ENCODE results near the gene HYAL2.

HYAL2 gene, protein sequence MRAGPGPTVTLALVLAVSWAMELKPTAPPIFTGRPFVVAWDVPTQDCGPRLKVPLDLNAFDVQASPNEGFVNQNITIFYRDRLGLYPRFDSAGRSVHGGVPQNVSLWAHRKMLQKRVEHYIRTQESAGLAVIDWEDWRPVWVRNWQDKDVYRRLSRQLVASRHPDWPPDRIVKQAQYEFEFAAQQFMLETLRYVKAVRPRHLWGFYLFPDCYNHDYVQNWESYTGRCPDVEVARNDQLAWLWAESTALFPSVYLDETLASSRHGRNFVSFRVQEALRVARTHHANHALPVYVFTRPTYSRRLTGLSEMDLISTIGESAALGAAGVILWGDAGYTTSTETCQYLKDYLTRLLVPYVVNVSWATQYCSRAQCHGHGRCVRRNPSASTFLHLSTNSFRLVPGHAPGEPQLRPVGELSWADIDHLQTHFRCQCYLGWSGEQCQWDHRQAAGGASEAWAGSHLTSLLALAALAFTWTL

DNA sequence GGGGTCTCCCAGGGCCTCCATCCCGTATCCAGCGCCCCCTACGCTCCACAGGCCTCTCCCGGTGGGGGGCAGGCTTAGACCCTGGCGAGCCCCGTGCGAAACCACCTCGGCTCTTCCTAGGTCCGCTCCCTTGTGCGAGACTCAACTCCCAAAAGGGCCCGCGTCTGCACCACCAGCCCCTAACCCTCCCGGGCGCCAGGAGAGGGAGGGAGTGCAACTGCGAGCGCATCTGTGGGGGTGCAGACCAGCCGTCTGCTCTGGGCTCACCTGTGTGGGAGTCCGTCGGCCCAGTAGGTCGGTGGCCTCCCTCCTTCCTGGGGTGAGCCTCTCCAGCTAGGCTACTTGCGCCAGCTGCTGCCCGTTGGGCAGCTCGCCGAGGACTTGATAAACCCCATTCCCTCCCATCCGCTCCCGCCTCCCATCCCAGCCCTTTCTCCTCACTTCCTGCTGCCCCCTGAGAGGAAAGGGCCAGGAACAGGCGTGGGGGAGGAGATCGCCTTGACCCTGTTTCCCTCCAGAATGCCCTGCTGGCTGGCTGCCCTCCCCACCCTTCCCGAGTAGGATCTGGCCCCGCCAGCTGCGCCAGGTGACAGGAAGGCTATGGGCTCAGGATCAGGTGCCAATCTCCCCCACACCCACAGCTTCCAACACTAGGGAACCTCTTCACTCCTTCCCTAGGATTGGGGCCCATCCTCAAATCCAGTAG is at the start of gene HYAL2:
Gene HYAL2, minus strand, starts transcription at position 360 of the 706 bp plus-strand sequence. CDS start 2,256 bp downstream, outside the sequence.
- no peak for DNase-seq (ENCODE audit: low read depth in 2 of 2)

DNA sequence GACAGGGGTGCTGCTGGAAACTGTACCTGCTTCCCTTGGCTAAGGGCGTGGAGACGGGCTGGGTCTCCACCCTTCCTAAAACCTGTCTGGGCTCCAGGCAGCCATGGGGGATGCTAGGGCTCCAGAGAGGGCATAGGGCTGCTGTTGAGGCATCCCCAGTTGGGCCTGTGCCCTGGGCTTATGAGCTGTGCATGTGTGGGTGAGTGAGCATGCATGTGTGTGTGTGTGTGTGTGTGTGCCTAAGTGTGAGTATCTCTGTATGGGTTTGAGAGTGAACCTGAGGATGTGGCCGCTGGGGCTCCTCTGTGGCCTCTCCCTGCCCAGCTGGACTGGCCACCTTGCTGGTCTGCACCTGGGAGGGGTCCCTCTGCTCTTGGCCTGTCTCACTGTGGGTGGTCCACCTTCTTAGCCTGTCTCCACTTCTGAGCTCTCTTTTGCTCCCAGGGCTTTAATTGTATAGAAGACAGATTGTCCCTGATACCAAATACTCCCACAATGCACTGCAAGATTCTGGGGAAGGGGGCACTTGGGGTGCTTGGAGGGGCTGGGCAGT is 48.7 kb upstream of the HYAL2 start:
- no peak for DNase-seq (ENCODE audit: low read depth in 2 of 2)

DNA sequence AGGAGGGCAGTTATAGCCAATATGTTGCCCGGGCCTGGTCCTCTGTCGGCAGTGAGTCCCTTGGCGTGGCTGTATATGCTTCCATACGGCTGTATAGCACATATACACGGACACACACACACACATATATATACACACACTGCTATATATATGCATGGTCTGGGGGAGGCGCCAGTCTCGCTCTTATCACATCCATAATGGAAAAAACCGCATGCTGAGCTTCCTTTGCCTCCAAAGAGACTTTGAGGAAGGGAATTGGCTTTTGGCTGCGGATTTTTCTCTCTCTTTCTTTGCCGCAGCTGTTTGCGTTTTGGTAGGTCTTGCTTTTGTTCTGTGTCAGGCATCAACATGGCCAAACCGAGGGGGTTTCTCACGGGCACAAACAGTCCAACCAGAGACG is 48.0 kb upstream of the HYAL2 start:
- no peak for DNase-seq (ENCODE audit: low read depth in 2 of 2)

DNA sequence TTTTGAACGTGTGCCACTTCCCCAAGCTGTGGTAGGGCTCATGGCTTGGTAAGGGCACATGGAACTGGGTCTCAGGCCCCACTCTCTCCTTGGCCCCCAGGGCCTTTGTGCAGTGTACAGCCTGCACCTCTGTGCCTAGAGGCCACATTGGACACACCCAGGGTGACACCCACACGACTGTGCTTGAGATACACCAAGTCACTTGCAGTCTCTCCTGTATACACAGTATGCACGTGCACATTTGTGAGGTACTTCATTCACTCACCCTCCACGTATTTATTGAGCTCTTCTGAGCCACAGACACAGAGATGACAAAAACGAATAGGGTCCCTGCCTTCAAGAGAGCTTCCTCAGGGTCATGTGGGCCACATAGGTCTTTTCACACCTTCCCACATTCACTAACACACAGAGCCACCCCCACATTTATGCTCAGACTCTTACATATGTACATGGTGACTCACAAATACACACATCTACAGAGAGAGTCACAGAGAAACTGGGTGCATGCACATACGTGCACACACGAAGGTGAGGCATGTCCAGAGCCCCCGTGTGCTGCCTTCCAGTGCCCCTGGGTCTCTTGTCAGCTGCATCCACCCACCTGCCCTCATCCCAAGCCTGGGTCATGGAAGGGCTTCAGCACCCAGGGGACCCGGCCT is 46.6 kb upstream of the HYAL2 start:
- DNase-seq (ENCODE audit: low read depth in 2 of 2) = no peak

DNA sequence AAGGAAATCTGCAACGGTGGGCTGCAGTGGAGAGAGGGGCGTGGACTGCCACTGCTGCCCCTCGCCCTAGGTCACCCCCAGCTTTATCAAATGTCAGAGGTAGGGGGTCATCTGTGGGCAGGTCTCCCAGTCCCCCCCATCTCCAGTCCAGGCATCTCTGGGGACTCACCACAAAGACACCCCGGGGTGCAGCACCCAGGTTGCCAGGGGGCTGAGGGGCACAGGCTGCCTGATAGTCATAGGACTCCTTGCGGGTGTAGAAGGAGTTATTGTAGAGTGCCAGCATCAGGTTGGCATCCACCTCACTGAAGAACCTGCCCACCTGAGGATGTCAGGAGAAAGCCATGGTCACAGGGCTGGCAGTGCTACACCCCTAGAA is 43.3 kb upstream of the HYAL2 start:
- DNase-seq (ENCODE audit: low read depth in 2 of 2) = no peak

DNA sequence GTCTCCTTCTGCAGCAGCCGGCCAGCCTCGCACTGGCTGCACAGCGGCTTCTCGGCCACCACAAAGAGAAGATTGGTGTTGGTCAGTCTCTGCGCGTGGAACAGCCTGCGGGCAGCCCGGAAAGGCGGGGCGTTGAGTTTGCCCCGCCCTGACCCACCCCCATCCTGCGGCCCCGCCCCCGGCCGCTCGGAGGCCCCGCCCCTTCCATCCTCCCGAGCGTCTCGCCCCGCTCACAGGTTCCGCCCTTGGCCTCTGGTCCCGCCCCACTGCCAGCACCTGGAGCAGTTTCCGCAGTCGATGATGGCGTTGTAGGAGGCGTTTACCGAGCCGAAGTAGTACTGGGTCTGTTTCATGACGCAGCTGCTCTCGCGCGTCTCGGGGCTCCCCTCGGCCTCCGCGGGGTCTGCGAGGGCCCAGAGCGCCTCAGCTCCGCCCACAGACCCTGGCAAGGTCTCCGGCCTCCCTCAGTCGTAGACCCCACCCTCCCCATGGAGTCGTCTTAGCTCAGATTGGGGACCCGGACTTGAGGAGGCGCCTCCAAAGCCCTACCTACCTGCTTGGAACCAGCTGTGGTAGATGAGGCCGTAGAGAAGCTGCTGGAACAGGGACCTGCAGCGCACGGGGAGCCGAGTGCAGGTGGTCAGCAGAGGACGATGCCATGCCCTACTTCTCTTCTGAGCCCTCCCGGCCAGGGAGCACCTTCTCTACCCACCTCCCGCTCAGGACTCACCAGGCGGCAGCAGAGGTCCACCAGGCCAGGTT is 42.7 kb upstream of the HYAL2 start:
- DNase-seq (ENCODE audit: low read depth in 2 of 2) = peak; percentile 82 to 89

DNA sequence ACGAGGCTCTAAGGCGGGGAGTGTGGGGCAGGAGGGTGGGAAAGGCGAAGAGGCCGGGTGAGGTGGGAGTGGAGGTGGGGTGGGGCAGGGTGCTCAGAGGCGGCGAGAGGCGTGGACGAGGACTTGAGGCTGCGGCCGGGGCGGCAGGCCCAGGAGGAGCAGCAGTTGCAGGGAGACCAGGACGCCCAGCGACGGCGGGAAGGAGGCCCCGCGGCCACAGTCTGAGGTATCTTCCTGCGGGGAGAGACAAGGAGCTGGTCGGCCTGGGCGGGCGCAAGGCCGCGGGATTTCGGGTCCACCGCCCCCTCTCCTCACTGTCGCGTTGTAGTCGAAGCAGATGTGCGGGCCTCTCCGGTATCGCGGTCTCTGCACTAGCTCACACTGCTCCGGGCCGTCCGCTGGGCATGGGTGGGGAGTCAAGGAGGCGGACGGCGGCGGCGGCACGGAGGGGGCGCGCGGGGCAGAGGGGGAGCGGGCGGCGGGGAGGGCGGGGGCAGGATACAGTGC is 42.1 kb upstream of the HYAL2 start:
- DNase-seq (ENCODE audit: low read depth in 2 of 2) = no peak

DNA sequence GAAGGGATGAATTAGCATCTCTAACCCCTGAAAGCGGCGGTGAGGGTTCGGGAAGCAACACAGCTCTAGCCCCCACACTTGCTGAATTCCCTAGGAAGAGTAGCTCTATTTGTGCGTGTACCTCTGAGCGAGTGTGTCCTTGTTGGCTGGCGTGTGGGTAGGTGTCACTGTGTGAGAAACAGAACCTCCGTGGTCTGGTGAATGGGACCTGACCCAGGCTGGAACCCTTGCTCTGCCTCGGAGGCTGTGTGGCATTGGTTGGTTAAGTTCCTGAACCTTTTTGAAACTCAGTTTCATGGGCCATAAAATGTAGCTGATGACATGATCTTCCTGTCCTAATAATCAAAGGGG is 37.2 kb upstream of the HYAL2 start:
- no peak for DNase-seq (ENCODE audit: low read depth in 2 of 2)

DNA sequence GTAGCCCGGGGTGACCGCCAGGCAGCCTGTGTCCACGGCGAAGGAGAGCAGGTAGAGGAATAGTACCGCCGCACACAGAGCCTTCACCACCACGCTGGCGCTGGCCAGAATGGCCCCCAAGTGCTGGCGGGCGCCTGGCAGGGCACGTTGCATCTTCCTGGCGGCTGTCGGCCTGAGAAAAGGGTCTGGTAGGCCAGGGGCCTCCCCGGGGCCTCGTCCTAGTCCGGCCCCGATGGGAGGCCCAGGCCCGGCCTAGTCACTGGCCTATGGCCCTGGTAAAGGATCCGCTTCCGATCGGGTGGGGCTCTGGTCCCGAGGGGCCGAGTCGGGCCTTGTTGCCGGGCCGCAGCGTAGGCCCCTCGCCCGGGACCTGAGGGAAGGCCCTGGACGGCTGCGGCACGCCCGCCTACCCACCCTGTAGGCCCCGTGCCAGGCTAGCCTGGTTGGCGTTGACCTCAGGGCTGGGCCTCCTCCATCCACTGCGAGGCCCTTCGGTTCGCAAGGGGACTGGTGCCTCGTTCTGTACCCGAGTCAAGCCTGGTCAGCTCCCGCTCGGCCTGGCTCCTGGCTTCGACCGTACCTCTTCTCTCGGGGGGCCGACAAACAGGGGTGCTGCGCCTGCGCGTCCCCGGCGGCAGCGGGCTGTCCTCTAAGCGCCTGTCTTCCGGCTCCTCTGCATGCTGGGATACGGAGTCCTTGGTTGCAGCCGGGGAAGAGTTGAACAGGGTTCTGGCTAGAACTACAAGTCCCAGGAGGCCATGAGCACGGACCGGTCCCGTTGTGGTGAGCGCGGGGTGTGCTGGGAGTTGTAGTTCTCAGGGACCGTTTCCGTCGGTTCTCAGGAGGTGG is 36.6 kb upstream of the HYAL2 start, which contains the start of gene TMEM115:
Gene TMEM115, minus strand, starts transcription at position 611 of the 849 bp plus-strand sequence. Its CDS starts 458 bp downstream, at position 153.
- peak; percentile 87 to 95 for DNase-seq (ENCODE audit: low read depth in 2 of 2)

DNA sequence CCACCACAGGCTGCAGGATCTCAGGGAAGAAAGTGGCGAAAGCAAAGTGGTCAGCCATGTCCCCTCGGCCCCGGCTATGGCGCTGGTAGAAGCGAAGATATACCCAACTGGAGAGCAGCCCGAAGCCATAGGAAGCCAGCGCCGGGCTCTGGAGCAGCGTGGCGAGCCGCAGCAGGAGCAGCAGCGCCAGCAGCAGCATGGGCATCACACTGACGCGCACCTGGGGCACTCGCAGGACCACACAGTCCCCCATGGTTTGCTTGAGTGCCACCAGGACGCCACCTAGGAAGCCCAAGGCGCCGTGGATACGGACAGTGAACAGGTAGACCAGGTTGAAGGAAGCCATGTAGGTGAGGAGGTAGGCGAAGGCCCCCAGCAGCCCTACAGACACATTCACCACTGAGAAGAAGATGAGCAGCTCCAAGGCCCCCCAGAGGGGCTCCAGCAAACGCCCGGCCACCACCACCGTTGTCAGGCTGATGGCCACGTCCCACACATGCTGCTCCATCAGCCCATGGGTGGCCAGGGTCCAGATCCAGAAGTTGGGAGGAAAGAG is 35.9 kb upstream of the HYAL2 start:
- DNase-seq (ENCODE audit: low read depth in 2 of 2) = no peak

DNA sequence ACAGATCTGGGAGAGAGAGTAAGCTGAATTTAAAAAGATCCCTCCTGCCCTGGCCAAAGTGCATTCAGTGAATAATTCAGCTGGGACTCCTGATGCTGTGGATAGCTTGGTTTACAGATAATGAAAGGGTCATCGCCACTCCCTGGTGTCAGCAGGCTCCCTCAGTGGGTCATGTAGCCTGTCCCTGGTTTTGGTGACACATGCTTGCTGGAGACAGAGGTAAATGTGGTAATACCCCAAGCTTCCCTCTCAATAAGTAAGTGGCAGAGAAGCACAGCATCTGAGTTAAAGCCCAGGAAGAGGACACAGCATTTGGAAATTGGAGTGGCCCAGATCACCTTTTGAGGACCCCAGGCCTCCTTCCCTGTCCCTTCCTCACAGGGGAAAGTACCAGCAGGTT is 34.9 kb upstream of the HYAL2 start:
- no peak for DNase-seq (ENCODE audit: low read depth in 2 of 2)

DNA sequence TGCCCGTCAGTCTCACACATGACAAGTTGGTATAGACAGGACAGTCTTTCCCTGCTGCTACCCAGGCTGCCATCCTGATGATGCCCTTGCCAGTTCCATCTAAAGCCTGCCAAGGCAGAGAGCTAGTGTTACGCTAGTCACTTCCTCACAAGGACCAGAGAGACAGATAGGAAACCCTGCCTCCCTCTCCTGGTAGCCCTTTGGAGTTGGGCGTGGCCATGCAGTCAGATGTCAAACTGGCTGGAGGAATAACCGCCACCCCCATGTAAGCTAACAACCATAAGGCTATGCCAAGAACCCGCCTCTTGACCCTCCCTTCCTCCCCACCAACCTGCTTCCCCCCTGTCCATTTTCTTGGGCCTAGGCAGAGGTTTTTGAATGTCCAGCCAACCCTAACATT is 34.0 kb upstream of the HYAL2 start:
- DNase-seq (ENCODE audit: low read depth in 2 of 2) = no peak

DNA sequence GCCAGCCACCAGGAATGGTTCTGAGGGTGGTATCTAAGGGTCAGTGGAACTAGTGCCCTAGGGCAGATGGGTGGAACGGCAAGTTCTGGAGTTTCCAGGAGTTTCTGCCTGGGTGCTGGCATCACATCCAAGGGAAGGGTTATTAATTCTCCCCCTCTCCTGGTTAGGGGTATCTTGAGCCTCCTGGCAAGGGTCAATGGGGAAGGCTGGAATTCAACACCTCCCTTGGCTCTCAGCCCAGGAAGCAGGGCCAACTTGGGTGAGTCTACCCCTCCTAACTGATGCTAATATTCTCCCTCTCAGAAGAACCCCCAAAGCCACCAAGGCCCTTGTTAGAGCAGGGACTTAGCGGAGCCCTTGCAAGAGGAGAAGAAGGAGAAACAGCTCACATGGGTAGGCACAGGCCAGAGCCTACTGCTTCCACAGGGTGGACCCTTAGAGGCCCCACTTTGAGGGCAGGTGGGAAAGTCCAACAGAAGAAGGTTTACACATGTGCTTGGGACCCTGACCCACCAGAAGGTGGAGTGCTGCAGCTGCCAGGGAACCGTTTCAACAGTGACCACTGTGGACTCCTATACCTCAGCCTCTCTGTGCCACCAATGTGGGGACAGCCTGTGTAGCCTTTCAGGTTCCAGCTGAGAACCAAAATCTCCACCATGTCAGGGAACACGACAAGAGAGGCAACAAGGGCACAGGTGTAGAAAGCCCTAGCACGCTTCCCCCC is 33.4 kb upstream of the HYAL2 start:
- DNase-seq (ENCODE audit: low read depth in 2 of 2) = no peak

DNA sequence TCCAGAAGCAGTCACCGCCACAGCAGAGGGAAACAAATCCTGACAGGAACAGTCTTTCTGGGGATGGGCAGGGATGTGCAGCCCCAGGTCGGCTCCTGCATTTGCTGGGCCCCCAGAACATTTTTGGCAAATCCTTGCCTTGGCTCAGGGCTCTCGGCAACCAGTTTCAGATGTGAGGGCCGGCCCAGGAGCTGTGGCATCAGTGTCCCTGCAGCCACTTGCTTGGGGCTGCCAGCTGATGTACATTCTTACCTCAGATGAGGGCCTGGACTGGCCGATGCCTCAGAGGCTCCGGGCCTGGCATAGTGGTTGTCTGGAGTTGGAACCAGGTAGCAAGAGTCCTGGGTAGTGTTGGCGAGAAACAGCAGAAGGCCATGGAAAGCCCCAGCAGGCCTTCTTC is 32.3 kb upstream of the HYAL2 start:
- DNase-seq (ENCODE audit: low read depth in 2 of 2) = no peak

DNA sequence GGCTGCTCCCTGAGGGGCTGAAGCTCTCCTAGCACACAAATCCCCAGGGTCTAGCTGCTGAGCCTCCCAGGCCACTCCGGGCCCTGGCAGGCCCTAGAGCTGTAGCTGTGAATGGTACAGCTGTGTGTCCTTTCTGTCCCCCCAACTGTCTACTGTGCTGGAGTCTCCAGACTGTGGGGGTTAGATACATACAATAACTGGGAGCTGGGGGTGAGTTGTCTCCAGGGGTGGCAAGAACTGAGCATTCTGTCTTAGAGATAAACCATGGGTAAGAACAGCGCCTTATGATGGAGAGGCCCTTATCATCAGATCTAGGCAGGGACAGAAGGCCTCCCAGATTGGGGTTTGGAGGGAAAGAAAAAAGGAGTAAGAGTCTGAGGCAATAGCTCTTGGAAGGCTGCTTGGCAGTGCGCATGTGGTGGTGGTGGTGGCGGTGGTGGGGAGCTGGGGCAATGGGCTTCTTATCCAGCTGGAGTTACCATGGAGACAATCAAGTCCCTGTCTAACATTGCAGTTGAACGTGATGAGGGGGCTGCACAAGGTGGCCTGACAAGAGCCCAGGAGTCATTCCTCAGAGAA is 31.7 kb upstream of the HYAL2 start:
- no peak for DNase-seq (ENCODE audit: low read depth in 2 of 2)

DNA sequence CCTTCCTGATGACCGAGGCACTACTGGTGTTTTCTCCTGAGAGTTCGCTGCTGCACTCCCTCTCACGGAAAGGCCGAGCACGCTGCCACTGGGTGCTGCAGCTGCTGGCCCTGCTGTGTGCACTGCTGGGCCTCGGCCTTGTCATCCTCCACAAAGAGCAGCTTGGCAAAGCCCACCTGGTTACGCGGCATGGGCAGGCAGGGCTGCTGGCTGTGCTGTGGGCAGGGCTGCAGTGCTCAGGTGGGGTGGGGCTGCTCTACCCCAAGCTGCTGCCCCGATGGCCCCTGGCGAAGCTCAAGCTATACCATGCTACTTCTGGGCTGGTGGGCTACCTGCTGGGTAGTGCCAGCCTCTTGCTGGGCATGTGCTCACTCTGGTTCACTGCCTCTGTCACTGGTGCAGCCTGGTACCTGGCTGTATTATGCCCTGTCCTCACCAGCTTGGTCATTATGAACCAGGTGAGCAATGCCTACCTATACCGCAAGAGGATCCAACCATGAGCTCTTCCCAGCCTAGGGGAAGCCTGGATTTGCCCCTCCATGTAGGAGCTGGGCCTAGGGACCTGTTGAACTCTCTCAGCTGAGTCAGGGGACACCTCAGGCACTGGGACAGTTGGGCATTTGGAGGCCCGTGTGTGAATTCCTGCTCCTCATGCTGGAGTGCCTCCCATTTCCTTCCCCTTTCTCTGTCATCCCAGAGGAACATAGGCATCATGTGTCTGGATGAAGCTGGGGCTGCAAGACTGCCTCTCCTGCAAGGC is 30.9 kb upstream of the HYAL2 start:
- DNase-seq (ENCODE audit: low read depth in 2 of 2) = no peak

DNA sequence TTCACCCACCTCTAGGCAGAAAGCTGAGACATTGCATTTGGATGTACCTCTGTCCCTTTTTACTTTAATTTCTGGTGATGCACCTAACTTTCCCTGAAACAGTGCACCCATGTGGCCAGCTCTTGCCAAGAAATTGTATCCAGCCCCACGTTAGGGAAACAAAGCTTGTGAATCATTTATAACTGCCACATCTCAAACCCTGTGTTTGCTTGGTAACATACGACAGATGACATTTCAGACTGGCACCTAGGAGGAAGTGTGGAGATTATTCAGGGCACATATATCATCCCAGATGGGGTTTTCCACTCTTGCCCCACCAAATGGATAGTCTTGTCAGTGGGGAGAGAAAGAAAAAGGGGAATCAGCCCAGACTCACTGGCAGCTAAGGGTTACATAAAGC is 30.2 kb upstream of the HYAL2 start:
- no peak for DNase-seq (ENCODE audit: low read depth in 2 of 2)

DNA sequence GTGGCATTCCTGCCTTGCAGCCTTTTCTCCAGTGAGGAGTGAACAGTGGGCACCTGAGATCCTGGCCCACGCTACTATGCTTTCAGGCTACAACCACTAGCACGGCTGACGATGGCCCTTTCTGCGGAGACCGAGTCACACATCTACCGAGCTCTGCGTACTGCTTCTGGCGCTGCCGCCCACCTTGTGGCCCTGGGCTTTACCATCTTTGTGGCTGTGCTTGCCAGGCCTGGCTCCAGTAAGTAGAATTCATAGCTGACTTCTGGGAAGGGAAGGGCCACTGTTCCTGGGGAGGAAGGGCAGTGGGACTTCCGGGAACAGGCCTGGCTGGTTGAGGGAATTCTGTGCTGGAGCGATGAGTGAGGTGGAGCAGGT is 28.8 kb upstream of the HYAL2 start:
- DNase-seq (ENCODE audit: low read depth in 2 of 2) = no peak
